Measurements from ENCODE around the gene ARMH3.
"Not testable (repeated sequence)": the region's sequence is repeated elsewhere in the genome, so short reads cannot be mapped to it uniquely, and the experiment has no call there.

ARMH3 gene

GRCh38 chr10:102040305-102041050, 15.5 kb downstream of the ARMH3 start:
- DNase-seq: no peak

GRCh38 chr10:102038410-102038809, 17.6 kb downstream of the ARMH3 start:
- no peak for DNase-seq

- not testable (repeated sequence) for DNase-seq
Measured at GRCh38 chr10:102035807-102036206, 20.2 kb downstream of the ARMH3 start.

GRCh38 chr10:102033787-102034186, 22.2 kb downstream of the ARMH3 start:
- DNase-seq: no peak

GRCh38 chr10:102027261-102027660, 28.7 kb downstream of the ARMH3 start:
- DNase-seq: no peak

GRCh38 chr10:102024799-102025198, 31.2 kb downstream of the ARMH3 start:
- DNase-seq: no peak

GRCh38 chr10:102020938-102021337, 35.0 kb downstream of the ARMH3 start:
- DNase-seq: no peak

GRCh38 chr10:102017295-102017694, 38.7 kb downstream of the ARMH3 start:
- no peak for DNase-seq

- no peak for DNase-seq
Measured at GRCh38 chr10:102016416-102016815, 39.6 kb downstream of the ARMH3 start.

- no peak for DNase-seq
Measured at GRCh38 chr10:102010961-102011360, 45.0 kb downstream of the ARMH3 start.

- DNase-seq: peak; percentile 62
Measured at GRCh38 chr10:102009801-102010425, 46.1 kb downstream of the ARMH3 start.

GRCh38 chr10:102007796-102008195, 48.2 kb downstream of the ARMH3 start:
- no peak for DNase-seq

- not testable (repeated sequence) for DNase-seq
Measured at GRCh38 chr10:102007031-102007430, 48.9 kb downstream of the ARMH3 start.

GRCh38 chr10:102004376-102004775, 51.6 kb downstream of the ARMH3 start:
- DNase-seq: no peak

- no peak for DNase-seq
Measured at GRCh38 chr10:102003541-102003940, 52.4 kb downstream of the ARMH3 start.

GRCh38 chr10:102001435-102002068, 54.4 kb downstream of the ARMH3 start:
- no peak for DNase-seq

GRCh38 chr10:101997803-101998202, 58.2 kb downstream of the ARMH3 start:
- peak; percentile 22 for DNase-seq

- DNase-seq: no peak
Measured at GRCh38 chr10:101995451-101996063, 60.4 kb downstream of the ARMH3 start.

GRCh38 chr10:101993651-101994200, 62.2 kb downstream of the ARMH3 start:
- DNase-seq: peak; percentile 30

GRCh38 chr10:101993221-101993620, 62.8 kb downstream of the ARMH3 start:
- DNase-seq: peak; percentile 23

- DNase-seq: no peak
Measured at GRCh38 chr10:101987136-101987535, 68.8 kb downstream of the ARMH3 start.

- no peak for DNase-seq
Measured at GRCh38 chr10:101986624-101986971, 69.4 kb downstream of the ARMH3 start.

GRCh38 chr10:101980677-101981076, 75.3 kb downstream of the ARMH3 start:
- DNase-seq: not testable (repeated sequence)

All from right hindlimb (tissue), 1 donor.